Right ventricle myocardium inferior (tissue), 1 donor: Measurements from ENCODE around the gene G3BP1. TPM values are rescaled to one million over a fixed set of nuclear protein-coding genes. Genes with fewer than 3 reads are reported as not detected.
A peak's percentile ranks its signal among the peaks of the same experiment; 100 is the strongest.
"Not testable (repeated sequence)": the region's sequence is repeated elsewhere in the genome, so short reads cannot be mapped to it uniquely, and the experiment has no call there.

Source experiments
- ATAC-seq: fragments of 200-7000 bp; cut with Tn5 transposase; one replicate; pipeline ENCODE4 v1.9.1; 2020; ENCODE audit warnings: mild to moderate bottlenecking, moderate library complexity
- DNase-seq: peaks from one replicate; pipeline ENCODE4 v3.0.0; 2021; ENCODE audit errors: missing footprints
- intact Hi-C: fragments of 100-400 bp; cut with DNase I; formaldehyde crosslinking; loops from one replicate; pipeline ENCODE4 v1.11.0; 2022
- long read RNA-seq: library from polyadenylated mRNA; unstranded; transcript quantifications from one replicate; pipeline ENCODE4 v2.0.0, GENCODE V29; 2021
- total RNA-seq: library from RNA; stranded (reverse); fragmentation: NEBNext Ultra II Directional; extraction: Animal tissue kit (Norgen Biotek cat#: 25700); gene quantifications from one replicate; pipeline ENCODE4 v1.2.1, GENCODE V29; 2021
- donor health status: DM: no; HTN: yes; CAD: no; lungs with severe emphysema.

G3BP1 gene
- 114 TPM for total RNA-seq
- long read RNA-seq, full-length matches to known transcripts, result 47 of 63 reads
- long read RNA-seq, partial matches to known transcripts, result 10 of 63 reads
- long read RNA-seq, other reads (novel, unspliced or antisense), result 6 of 63 reads

- ATAC-seq (peak; percentile 94), DNase-seq (peak; percentile 100)
- intact Hi-C loops, result loop anchor here (1.0 kb wide), 1 partner anchor 13 kb away; the partner anchor contains the start of gene ATOX1
Measured at GRCh38 chr5:151771259-151772028, at the start of gene G3BP1. Gene G3BP1 (plus strand): TSS chr5:151771954. CDS start chr5:151786621, 14,667 bp downstream.

GRCh38 chr5:151722546-151722945 is 49.2 kb upstream of the G3BP1 start:
- intact Hi-C loops, result no loop called here
- ATAC-seq (no peak), DNase-seq (no peak)

GRCh38 chr5:151724360-151724759 is 47.4 kb upstream of the G3BP1 start:
- DNase-seq, result no peak
- no peak for ATAC-seq
- intact Hi-C loops, result no loop called here

GRCh38 chr5:151729597-151729996 is 42.2 kb upstream of the G3BP1 start:
- ATAC-seq, intact Hi-C loops, DNase-seq: not testable (repeated sequence)

DNA sequence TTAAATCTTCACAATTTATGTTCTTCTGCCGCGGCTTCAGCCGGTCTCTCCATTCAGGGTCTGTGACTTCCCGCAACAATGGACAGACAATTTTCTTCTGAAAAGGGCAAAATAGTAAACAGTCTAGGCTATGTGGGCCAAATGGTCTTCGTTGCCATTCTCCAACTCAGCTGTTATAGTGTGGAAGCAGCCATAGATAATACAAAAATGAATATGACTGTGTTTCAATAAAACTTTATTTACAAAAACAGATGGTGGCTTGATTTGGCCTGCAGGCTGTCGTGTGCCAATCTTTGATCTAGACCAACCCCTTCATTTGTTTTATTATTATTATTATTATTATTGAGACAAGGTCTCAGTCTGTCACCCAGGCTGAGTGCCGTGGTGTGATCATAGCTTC is 41.4 kb upstream of the G3BP1 start:
- DNase-seq, result no peak
- ATAC-seq, result no peak
- intact Hi-C loops, result no loop called here

DNA sequence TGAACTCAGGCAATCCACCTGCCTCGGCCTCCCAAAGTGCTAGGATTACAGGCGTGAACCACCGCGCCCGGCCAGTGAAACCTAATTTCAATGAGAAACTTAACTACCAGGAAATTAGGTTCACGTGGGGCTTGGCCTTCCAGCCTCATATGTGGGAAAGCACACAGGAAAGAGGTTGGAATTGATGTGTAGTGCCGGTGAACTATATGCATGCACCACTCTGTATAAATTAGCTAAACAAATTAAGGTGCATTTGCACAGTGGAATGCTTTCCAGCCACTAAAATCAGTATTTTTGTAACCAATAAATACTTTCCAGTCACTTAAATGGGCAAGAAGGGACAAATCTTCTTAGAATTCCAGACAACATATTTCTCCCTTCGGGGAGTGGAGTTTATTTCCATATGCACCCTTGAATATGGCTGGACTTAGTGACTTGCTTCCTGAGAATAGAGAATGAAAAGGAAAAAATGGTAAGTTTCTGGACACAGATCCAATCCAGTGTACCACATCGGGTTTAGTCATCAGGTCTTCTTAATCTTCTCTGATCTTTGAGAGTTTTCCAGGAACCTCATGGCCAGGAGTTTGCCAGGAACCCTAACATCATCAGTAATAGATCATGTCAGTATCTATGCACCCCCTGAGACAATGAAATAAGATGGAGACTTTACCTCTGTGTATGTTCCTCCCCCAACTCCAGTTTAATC is 38.2 kb upstream of the G3BP1 start:
- intact Hi-C loops, result no loop called here
- DNase-seq, result no peak
- ATAC-seq, result no peak

- intact Hi-C loops, result no loop called here
- DNase-seq (no peak), ATAC-seq (no peak)
Measured at GRCh38 chr5:151734064-151734408, 37.7 kb upstream of the G3BP1 start.

GRCh38 chr5:151735646-151736045 is 36.1 kb upstream of the G3BP1 start:
- ATAC-seq (no peak), DNase-seq (no peak)
- intact Hi-C loops, result no loop called here

DNA sequence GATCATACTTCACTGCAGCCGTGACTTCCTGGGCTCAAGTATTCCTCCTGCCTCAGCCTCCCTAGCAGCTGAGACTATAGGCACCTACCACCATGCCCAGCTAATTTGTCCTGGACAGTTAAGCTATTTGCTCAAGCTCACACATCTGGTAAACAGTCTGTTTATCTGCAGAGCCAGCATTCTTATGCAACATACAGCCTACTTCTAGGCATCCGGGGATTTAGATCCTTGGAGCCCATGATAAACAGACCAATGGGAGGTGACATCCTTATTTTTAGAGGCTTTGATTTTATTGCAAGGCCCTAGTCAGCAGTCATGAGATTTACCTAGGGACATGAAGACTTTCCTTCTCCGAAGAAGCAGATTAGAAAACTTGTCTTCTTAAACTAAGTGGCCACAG is 34.3 kb upstream of the G3BP1 start:
- no peak for ATAC-seq
- intact Hi-C loops, result no loop called here
- no peak for DNase-seq

DNA sequence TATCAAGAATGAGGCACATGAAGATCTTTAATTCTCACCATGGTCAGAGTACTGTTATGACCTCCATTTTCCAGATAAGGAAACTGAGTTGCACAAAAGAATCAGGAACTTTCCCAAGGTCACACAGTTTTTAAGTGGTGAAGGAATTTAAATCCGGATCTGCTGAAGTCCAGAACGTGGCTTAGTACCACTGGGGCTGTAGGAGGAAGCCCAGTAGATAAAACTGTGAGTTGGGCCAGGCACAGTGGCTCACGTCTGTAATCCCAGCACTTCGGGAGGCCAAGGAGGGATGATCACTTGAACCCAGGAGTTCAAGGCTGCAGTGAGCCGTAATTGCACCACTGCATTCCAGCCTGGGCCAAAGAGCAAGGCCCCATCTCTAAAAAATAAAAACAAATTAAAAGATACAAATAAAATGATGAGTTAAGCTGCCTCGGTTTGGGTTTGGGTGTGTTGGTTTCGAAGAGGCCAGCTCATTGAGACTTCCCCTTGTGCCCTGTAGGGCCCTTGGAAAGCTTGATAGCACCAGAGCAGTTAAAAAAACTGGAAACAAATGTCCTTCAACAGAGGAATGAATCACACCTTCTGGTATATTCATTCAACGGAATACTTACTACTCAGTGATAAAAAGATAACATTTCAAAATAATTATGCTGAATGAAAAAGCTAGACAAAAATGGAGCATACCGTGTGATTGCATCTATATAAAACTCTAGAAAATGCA is 33.5 kb upstream of the G3BP1 start:
- DNase-seq (no peak), ATAC-seq (no peak)
- intact Hi-C loops, result no loop called here

DNA sequence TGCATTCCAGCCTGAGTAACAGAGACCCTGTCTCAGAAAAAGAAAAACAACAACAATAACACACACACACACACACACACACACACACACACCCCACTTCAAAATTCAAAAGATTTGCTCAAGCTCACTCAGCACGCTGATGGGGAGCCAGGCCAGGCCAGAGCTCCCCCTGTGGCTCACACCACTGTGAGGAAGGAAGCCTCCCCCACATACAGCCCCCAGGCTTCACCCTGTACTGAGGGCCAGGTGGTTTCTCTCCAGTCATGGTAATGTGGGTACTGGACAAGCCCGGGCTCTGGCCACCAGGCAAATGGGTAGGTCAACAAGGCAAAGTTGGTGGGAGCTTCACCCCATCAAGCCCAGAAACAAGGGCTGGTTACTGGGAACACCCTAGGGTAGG is 32.4 kb upstream of the G3BP1 start:
- ATAC-seq (no peak), DNase-seq (no peak)
- intact Hi-C loops, result no loop called here

DNA sequence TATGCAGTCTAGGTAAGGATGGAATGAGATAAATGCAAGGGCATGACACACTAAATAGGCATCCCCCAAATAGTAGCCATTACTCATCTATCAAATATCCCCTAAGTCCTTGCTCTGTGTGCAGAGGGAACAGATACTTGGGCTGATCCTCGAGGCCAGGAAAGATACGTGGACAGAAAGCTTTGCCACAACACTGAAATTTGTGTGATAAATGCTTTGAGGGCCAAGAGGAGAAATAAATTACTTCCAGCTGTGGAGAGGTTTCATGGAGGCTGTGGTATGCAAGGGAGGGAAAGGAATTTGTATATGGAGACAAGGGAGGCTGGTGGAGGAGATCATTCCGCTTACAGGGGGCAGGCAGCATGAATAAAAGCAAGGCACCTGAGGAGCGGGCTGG is 31.8 kb upstream of the G3BP1 start:
- peak; percentile 42 for ATAC-seq
- intact Hi-C loops, result loop anchor here (1.0 to 10.0 kb wide), 3 partner anchors 81 to 293 kb away; partner anchors contain the start of gene SLC36A1
- no peak for DNase-seq

DNA sequence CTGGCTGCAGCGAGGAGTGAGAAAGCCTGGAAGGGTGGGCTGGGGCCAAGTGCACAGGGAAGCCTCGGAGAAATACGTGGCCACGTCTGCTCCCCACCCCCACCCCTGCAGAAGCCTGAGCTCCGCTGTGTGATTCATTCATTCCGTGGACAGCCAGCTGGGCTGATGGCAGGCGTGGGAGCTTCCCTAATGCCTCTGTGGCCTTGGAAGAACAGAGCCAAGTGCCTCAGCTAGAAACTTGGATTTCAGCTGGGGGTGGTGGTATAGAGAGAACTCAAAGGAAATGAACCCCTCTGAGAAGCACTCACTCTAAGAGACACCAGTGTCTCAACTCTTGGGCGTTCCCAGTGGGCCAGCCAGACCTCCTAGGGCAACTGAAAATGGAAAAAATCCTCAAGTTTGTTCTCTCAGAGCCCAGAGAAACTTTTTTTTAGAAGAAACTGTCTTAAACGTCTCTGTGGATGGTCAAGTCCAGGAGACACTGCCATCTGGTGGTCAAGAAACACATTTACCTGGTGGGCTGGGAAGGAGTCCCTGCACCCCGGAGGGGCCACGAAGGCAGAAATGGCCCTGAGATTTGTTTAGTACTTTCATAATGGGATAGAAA is 31.3 kb upstream of the G3BP1 start:
- ATAC-seq, result peak; percentile 79

GRCh38 chr5:151740958-151741373 is 30.8 kb upstream of the G3BP1 start:
- ATAC-seq (no peak), DNase-seq (no peak)
- intact Hi-C loops, result loop anchor here (1.0 to 10.0 kb wide), 3 partner anchors 82 to 294 kb away; partner anchors contain the start of gene SLC36A1

More for the DNA sequence above, 31.3 kb upstream of the G3BP1 start:
- DNase-seq, result peak; percentile 76
- intact Hi-C loops, result loop anchor here (1.0 to 10.0 kb wide), 3 partner anchors 81 to 294 kb away; partner anchors contain the start of gene SLC36A1

DNA sequence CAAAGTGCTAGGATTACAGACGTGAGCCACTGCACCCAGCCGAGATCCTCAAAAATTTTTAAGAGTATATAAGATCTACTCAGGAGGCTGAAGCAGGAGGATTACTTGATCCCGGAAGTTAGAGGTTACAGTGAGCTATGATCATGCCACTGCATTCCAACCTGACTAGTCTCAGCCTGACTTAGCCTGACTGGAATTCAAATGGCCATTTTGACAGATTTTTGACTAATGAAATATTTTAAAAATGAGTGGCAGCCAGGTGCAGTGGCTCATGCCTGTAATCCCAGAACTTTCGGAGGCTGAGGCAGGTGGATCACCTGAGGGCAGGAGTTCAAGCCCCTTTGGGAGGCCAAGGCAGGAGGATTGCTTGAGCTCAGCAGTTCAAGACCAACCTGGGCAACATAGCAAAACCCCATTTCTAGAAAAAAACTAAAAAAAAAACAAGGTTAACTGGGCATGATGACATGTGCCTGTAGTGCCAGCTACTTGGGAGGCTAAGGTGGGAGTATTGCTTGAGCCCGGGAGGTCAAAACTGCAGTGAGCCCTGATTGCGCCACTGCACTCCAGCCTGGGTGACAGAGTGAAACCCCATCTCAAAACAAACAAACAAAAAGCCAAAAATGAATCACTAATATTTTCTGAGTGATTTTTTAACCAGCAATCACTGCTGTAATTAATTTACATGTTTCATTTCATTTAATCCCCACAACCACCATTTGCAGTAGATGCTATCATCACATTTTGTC is 29.9 kb upstream of the G3BP1 start:
- intact Hi-C loops, result loop anchor here (2.0 to 10.0 kb wide), 2 partner anchors 217 to 295 kb away; partner anchors contain the start of gene SLC36A1
- DNase-seq (no peak), ATAC-seq (no peak)

GRCh38 chr5:151742870-151743294 is 28.9 kb upstream of the G3BP1 start:
- no peak for DNase-seq
- intact Hi-C loops, result loop anchor here (10.0 kb wide), 1 partner anchor 218 kb away; no protein-coding TSS in a partner anchor
- peak; percentile 26 for ATAC-seq

DNA sequence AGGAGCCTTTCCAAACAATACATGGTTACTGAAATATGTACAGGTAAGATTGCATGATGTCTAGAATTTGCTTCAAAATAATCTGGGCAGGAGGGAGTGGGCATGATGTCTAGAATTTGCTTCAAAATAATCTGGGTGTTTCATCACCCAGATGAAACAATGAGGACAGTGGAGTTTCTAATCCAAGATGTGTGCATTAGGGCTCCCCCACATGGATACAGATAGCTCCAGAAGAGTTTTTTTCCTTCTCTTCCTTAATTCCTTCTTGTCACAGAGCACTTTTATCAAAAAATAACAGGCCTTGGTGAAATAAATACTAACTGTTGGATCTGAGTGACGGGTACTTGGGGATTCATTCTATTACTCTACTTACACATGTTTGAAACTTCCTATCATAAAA is 28.2 kb upstream of the G3BP1 start:
- intact Hi-C loops, result loop anchor here (10.0 kb wide), 1 partner anchor 219 kb away; no protein-coding TSS in a partner anchor
- no peak for ATAC-seq
- DNase-seq, result no peak
